Stromal cell of bone marrow (primary cell): ENCODE results near the gene LEKR1.

Experiments used
- DNase-seq: peaks from one replicate; pipeline ENCODE4 v3.0.0-alpha.2; 2012; ENCODE audit warnings: low read depth

The LEKR1 gene

DNA sequence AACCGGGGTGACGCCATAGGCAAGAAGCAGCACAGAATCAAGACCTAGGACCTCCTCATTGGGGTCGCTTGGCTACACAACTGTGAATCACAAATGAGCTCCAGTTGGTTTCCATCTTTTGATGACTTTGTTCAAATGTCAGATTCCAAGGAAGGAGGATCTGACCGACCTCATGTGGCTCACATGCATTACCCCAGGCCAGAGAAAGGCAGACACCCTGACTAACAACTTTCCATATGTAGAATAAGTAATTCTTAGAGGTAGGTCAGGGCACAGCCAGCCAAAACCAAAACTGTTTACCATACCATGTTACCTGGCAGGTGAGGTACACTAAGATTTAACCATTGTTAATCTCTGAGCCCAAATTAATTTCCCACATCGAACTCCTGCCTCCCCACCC lies 237.3 kb downstream of the LEKR1 start:
- DNase-seq = no peak

DNA sequence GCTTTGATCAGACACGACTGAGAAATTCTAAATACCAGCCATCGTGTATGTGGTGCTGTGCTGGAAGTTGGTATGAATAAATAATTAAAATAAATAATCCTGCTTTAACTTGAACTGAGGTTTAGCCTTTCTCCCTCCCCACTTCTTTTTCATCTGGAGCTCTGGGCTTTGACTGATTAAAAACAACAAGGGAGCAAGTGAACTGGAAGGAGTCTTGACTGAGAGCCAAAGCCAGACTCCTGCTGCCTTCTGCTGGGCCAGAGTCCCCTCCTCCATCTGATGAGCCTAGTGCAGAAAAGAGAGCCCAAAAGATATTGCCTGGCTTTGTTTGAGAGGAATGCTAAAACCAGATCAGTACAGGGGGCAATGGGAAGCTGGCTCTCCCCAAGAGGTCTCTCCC lies 237.8 kb downstream of the LEKR1 start:
- DNase-seq = no peak

DNA sequence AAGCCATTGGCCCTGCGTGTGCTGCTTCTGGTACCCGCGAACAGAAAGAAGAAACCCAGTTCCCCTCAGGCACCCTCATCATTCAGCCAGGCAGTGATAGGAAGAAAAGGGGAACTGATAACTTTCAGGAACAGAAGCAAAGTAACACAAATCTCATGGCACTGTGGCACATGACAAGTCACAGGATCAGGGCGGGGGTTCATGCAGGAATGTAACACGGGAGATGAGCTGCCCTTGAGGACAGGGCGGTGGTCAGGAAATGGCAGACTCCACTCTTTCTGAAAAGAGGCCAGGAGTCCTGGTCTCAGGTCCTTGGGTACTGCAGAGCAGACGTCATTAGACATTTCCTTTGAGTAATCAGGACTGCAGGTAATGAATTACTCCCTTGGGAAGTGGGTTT lies 238.2 kb downstream of the LEKR1 start:
- DNase-seq = no peak

- no peak for DNase-seq
Measured at GRCh38 chr3:157065201-157065600, 239.0 kb downstream of the LEKR1 start.

DNA sequence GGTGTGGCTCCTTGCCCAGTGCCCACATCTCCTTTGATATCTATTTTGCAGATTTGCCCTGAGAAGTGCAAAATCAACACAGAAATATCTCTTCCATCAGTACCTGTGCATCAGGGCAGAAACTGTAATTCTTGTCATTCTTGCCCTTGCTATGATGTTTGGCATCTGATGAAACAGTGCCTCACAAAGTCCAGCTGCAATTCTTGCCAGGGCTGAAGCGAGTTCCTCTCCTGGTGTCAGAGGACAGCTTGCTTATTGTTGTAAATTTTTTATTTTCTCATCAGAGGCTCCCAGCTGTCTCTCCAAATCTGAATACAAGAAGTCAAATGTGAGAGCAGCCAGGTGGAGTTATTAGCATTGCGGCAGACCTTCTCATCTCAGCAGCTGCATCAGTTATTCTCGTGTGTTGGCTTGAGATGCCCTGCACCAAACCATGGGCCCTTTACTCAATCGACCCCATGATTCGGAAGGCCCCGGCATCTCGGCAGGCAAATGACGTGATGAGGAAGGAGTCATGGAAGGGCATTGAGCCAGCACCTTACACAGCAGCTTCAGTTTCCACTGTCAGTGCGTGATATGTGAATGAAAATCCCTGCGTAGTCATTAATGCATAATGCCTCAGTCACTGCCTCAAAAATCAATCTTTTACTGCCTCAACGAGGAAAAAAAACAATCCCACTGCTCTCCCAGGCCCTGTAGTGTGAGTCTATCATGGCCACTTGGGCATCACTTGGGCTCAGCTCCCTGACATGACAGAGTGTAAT lies 240.4 kb downstream of the LEKR1 start:
- DNase-seq = peak; percentile 92

- no peak for DNase-seq
Measured at GRCh38 chr3:157067114-157067513, 241.0 kb downstream of the LEKR1 start.

DNA sequence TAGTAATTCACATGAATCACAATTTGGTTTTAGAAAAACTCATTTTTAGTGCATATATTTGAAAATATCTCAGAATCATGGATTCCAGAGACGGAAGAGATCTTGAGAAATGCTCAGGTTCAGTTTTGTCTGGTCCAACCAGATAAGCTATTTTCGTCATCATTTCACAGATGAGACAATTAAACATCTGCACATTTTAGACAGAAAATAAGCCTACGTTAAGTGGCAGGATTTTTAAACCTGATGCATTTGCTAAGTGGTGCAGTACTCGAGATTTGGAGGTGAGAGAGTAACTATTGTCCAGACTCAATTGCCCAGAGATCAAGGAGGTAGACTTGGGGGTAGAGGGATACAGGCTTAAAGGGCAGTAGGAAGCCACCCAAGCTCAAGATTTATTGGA lies 243.3 kb downstream of the LEKR1 start:
- DNase-seq = no peak

DNA sequence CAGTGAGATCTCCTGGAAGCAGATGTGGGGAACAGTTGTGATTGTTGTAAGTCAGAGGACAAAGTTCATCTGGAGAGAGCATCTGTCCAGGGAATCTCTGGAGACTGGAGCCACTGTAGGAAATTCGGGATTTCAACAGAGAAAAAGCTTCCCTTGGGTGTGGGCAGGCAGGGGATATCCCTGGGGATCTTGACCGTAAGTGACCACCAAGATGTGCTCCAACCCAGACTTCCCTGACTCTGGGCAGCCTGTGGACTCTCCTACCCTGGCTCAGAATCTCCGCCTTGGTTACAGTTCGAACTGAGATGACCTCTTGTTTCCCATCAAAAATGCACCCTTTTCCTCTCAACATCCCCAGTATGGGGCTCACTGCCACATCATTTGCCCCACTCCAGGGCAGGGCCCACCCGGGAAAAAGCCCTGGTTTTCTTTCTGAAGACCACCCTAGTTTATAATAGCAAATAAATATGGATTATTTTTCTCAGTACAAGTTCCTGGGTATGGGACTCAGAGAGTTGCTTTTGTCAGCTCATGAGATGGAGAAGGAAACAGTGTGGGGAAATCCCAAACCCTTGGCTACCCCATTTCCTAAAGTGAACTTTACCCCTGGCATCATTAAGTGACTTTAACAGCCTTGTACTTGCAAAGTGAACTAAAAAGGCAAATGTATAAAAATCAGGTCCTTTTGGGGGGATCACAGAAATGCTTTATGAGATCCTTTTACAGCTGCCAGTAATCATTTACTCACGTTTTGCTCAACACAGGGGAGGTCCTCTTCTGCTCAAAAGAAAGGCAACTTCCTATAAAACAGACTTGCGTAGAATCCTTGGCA lies 243.9 kb downstream of the LEKR1 start:
- DNase-seq = no peak

DNA sequence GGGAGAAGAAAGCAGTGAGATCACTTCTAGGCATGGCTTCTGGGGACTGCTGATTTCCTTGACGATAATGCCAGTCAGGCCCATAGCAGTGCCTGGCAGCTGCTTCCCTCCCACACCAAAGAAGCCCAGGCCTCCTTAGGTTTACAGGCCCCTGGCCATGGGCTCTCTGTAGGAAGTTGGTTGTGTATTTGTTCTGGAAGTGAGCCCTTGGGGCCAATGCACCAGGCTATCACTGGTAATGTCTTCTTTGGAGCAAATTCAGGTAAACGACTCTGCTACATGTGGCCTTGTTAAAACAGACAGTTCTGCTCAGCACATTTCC lies 244.5 kb downstream of the LEKR1 start:
- peak; percentile 52 for DNase-seq

DNA sequence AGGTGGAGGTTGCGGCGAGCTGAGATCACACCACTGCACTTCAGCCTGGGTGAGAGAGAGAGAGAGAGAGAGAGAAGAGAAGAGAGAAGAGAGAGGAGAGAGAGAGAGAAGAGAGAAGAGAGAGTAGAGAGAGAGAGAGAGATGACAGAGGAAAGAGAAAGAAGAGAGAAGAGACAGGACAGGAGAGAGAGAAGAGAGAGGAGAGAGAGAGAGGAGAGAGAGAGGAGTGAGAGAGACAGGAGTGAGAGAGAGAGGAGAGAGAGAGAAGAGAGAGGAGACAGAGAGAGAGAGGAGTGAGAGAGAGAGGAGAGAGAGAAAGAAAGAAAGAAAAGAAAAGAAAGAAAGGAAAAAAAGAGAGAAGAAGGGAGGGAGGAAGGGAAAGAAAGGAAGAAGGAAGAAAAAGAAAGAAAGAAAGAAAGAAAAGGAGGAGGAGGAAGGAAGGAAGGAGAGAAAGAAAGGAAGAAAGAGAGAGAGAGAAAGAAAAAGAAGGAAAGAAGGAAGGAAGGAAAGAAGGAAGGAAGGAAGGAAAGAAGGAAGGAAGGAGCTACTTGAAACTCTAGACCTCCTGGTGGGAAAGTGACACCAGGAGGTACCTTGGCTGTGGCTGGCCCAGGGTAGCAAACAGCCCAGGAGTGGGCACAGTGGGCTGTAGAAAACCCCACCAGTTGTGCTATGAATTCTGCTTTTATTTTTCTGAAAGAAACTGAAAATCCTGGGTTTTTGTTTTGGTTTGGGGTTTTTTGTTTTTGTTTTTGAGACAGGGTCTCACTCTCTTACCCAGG lies 245.8 kb downstream of the LEKR1 start:
- DNase-seq = no peak

GRCh38 chr3:157073810-157074209 lies 247.7 kb downstream of the LEKR1 start:
- DNase-seq = peak; percentile 60

DNA sequence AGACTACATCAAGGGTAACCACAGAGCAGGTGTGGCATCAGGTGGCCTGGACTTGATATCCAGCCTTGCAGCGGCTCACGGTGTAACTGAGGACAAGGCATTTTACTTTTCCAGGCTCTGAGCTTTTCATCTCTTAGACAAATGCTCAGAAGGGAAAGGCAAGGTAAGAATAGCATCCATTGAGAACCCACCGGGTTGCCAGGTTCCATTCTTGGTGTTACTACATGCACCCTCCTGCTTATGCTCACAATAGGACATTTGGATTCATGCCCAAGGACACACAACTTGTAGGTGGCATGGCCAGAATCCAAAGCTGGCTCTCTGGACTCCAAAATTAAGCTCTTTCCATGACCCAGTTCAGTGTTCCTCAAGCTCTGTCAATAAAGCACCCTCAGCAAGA lies 248.3 kb downstream of the LEKR1 start:
- no peak for DNase-seq

- DNase-seq = no peak
Measured at GRCh38 chr3:157074981-157075380, 248.8 kb downstream of the LEKR1 start.

DNA sequence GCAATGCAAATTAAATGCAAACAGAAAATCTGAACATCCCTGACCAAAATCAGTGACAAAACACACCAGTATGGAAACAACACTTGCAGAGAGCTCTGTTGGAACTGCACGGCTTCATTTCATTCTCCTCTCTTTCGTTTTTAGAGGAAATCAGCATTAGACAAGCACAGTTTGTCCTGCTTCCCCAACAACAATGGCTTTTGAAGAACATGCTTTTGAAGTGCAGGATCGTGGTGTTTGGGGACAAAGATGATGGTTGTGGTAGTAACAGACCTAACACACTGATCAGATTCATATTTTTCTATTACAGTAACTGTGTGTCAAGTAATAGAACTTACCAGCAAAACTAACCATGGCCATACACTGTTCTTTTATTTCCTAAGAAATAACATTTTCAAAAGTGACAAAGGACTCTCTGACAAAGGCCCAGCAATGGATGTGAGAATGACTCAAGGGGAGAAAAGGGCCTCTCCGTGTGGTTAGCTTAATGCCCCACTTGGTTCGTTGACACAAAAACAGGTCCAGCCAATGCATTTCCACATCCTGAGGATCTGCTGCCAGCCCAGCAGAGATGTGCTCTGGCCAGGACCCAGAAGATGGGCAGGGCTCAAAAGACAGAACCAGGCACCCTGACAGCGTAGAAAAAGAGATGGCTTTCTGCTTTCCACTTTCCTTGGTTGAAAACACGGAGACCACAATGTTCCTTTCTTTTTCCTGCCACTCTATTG lies 249.7 kb downstream of the LEKR1 start:
- no peak for DNase-seq

- DNase-seq = peak; percentile 87
Measured at GRCh38 chr3:157077565-157077991, 251.4 kb downstream of the LEKR1 start.

DNA sequence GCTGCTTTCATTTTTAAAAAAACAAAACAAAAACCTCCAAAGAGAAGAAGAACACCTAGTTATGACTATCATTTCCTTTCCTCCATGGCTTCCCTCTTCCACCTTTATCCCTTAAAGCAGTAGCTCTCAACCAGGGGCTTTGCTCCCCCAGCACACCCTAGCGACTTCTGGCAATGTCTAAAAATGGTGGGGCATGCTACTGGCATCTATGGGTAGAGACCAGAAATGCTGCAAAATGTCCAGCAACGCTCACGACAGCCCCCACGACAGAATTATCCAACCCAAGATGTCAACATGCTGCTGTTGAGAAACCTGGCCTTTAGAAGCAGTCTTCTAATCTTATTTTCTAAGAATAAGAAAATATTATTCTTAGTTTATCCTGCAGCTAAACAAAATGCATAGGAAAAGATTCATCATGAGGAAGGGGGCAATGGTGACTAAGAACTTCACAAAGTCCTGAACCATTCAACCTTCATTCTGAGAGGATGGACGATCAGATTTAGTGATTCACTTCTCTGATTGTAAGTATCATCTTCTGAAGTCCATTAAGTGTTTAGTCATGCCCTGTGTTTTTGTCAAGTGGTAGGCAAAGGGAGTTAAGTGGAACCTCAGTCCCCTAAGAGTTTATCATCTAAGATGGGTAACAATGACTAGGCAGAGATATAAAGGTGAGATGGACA lies 252.1 kb downstream of the LEKR1 start:
- DNase-seq = no peak

DNA sequence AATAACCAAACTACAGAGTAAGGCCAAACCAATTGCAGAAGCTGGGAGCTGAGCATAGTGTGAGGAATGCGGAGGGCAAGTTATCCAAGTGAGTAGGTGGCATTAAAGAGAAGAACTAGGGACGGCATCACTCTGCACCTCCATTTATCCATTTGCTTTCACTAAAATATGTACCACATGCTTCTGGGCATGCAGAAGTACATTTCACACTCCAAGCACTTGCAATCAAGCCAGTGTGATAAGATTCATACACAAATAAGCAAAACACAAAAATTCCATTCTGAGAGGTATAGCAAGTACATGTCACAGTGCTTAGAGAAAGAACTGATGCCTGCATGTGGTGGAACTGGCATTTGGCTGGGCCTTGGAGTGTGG lies 252.6 kb downstream of the LEKR1 start:
- no peak for DNase-seq

DNA sequence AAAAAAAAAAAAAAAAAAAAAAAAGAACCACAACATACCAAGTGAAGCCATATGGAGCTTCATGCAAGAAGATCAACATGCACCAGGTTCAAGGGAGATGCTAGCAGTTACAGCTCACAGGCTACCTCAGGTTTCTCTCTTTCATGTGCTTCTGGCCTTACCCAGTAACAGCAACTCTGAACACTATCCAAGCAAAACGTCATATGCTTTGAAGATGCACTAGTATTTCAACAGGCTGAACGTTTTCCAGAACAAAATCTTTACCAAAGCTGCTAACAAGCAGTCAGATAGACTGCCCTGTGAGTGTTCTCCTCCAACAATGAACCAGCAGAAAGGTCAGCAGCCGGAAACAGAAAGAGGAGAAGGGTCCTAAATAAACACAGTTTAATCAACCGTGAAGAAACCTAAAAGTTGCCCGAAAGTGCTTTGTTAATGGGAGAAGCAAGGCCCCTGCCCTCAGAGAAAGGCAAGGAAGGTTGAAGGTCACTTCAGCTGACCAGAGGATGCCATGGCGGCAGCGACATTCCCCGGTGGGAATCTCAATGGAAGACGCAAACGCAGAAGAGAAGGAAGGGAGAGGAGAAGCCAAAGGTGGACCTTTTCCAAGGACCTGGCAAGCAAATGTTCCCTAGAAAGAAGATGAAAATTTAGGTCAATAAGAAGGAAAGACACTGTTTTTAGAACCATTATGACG lies 253.7 kb downstream of the LEKR1 start:
- DNase-seq = no peak

GRCh38 chr3:157081626-157082210 lies 255.6 kb downstream of the LEKR1 start:
- peak; percentile 94 for DNase-seq

DNA sequence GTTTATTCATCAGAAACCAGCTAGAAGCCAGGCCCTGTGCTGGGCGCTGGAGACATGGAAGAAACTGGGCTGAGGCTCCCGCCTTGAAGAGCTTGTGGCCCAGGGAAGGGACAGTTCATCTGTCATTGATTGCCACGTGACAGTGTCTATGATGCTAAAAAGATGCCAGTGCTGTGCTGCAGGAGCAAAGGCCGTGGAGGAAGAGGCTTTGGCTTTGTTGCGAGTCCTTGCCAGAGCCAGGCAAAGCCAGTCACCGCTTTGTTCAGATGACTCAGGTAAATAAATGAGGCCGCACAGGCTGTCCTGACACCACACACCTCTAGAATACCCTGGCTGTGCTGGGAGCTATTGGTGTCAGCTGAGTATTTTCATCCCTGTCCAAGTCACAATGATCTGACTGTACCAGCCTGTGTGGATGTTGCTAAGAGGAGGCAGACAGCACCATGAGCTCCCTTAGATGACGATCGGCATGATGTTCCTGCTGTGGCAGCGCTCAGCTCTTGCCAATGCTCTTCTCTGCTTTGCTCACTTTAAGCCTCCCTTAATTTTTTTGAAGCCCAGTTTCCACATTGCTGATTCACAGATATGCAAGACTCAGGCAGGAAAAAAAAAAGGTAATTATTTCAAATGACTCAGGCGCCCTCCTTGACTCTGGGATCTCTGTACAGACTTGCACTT lies 256.3 kb downstream of the LEKR1 start:
- peak; percentile 75 for DNase-seq
